Stimulated activated CD4-positive, alpha-beta T cell treated with anti-CD3 and anti-CD28 coated beads, TNF-alpha, amount 100 ng/mL, for 1 hour (primary cell): Measurements from ENCODE around the gene RASA3.
A peak's percentile ranks its signal among the peaks of the same experiment; 100 is the strongest.
"Not testable (repeated sequence)": the region's sequence is repeated elsewhere in the genome, so short reads cannot be mapped to it uniquely, and the experiment has no call there.

Experiments
- DNase-seq, 3 donors: peaks; one replicate each; pipeline ENCODE4 v3.0.0-alpha.2; 2020; ENCODE audit warnings: low read depth in 3 of 3, low spot score in 1 of 3

Gene RASA3

DNA sequence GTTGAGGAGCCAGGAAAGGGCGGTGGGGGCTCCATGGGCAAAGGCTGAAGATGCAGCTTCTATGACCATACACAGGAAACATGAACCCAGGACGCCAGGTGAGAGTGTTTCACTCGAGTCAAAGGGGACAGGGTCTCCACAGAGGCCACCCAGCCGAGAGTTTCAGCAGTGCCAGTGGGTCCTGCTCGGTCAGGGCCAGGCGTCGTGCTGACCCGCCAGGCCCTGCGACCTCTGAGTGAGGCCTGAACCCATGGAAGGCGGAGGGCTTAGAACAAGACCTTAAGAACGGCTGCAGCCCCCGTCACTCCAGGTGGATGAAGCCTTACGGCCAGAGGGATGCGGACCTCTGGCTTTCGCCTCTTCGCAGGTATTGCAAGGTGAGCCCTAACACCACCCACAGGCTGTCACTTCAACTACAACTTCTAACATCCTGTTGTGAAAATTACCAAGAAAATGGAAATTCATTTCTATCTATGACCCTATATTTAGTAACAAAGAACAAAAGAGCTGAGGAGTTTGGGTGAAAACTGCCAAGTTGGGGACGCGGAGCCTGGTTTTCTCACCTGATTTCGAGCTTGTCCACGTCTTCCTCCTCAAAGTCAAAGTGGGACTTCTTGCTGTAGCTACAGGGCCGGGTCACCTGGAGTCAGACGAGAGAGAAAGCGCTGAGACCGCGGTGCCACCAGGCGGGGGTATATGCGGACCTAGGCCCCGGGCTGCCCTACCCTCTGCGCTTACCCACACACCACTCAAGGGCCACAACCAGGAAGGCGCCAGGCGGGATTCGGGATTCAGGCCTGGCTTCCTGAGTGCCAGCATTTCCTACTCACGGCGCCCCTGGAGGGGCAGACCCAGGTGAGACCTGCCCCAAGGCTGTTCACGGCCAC lies 108.5 kb downstream of the RASA3 start:
- no peak for DNase-seq

GRCh38 chr13:114022876-114023275 lies 109.5 kb downstream of the RASA3 start:
- no peak for DNase-seq

DNA sequence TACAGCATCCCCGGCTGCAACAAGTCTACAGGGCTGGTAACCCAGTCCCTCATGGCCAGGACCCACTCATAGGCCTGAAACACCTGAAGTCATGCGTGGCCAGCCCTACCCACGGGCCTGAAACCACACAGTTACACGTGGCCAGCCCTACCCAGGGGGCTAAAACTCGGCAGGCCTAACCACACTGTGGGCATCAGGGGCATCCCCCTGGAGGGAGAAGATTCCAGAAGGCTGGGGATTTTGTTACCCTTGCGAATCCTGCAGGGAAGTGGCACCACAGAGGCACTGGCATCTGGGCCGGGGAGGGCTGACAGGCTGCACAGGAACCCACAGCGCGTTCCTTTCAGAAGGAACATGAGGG lies 110.1 kb downstream of the RASA3 start:
- DNase-seq = no peak

GRCh38 chr13:114021464-114022308 lies 110.7 kb downstream of the RASA3 start:
- DNase-seq = no peak

GRCh38 chr13:114020750-114021463 lies 111.5 kb downstream of the RASA3 start:
- DNase-seq = no peak

- not testable (repeated sequence) for DNase-seq
Measured at GRCh38 chr13:114020134-114020533, 112.3 kb downstream of the RASA3 start.

DNA sequence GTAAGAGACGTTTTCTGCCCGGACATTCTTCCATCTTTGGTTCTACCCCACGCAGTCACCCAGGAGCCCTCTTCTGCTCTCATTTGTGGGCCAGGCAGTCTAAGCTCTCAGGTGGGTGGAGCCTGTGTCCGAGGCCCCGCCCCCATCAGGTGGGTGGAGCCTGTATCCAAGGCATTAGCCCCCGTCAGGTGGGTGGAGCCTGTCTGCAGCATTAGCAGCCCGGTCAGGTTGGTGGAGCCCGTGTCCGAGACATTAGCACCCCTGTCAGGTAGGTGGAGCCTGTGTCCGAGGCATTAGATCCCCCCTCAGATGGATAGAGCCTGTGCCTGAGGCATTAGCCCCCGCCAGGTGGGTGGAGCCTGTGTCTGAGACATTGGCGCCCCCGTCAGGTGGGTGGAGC lies 113.1 kb downstream of the RASA3 start:
- peak in 1 of 3 donors; percentile 30 for DNase-seq

DNA sequence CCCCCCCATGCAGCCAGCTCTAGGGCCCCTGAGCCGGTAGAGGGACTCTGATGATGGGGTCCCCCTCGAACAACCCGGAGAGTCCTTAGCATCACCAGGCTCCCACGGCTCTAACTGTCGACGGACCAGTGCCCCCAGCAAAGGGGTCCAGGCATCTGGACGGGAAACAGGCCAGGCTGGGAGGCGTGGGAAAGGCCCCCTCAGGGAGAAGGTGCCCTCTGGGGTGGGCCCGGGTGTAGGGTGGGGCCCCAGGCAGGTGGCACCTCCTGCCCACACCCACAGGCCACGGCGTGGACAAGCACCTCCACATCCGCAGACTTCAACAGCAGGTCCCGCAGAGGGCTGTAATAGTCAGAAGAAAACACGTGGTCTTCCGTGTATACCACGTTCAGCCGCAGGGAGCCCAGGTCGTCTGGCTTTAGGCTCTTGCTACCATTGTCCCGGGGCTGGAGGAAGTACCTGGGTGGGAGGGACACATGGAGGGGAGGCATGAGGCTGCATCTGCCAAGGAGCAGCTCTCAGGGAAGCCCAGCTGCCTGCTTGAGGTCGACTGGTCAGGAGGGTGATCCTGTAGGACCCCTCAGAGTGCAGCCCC lies 113.9 kb downstream of the RASA3 start:
- no peak for DNase-seq

GRCh38 chr13:114017966-114018365 lies 114.5 kb downstream of the RASA3 start:
- DNase-seq = no peak

GRCh38 chr13:114017028-114017630 lies 115.3 kb downstream of the RASA3 start:
- no peak for DNase-seq

GRCh38 chr13:114016321-114017027 lies 115.9 kb downstream of the RASA3 start:
- no peak for DNase-seq

DNA sequence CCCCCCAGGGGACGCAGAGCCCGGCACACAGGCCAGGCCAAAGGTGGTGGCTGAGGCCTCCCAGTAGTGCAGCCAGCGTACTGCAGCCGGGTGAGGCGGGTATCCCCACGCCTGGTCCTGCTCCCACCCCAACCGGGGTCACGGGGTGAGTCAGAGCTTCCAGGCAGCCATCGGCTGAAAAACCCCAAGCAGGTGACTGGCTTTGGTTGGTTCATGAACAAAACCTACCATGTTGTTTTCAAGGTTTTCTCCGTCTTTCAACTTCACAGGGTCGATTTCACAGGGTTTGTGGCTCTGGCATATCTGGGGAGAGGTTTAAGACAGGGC lies 116.5 kb downstream of the RASA3 start:
- no peak for DNase-seq

GRCh38 chr13:114015111-114015968 lies 117.1 kb downstream of the RASA3 start:
- DNase-seq = no peak

- no peak for DNase-seq
Measured at GRCh38 chr13:114013952-114014629, 118.3 kb downstream of the RASA3 start.

DNA sequence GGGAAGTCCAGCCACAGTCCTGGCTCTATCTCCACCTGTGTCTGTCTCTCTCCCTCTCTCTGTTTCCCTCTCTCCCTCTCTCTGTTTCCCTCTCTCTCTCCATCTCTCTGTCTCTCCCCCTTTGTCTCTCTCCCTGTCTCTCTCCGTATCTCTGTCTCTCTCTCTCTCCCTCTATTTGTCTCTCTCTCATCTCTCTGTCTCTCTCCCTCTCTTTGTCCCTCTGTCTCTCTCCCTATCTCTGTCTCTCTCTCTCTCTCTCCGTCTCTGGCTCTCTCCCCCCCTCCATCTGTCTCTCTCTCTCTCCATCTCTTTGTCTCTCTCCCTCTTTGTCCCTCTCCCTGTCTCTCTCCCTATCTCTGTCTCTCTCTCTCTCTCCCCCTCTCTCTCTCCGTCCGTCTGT lies 119.1 kb downstream of the RASA3 start:
- DNase-seq = no peak

- no peak for DNase-seq
Measured at GRCh38 chr13:114012921-114013320, 119.5 kb downstream of the RASA3 start.

DNA sequence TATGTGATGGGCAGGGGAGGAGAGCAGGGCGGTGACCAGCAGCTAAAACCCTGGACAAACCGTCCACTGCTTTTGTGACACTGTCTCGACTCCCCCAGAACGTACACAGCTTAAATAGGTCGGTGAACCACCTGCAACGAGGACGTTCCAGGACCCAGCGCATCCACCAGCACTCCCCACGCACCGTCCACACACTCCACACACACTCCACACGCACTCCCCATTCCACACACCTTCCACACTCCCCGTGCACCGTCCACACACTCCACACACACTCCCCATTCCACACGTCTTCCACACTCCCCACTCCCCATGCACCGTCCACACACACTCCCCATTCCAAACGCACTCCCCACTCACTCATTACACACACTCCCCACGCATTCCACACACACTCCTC lies 120.3 kb downstream of the RASA3 start:
- no peak for DNase-seq

DNA sequence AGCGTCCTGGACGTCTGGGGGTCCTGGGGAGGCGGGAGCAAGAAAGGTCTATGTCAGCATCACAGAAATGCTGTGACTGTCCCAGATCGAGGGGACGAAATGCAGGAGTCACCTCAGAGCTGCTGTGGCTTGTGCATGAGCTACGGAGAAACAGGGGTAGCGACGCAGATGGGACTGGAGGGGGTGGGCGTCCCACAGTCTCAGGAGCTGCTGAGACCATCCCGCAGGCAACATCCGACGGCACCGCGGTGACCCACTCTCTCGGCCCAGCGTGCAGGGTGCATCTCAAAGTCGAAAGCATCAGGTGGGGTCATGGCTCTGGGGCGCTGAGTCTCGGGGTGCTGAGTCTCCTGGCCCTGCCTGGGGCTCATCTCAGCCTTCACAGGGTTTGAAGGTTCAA lies 121.2 kb downstream of the RASA3 start:
- no peak for DNase-seq
